Activated T-helper 17 cell treated with anti-CD3 and anti-CD28 coated beads, Interleukin-2, amount 50 U/mL, for 72 hours (primary cell): Measurements from ENCODE around the gene PRPS2. TPM values are rescaled to one million over a fixed set of nuclear protein-coding genes. Genes with fewer than 3 reads are reported as not detected.
A peak's percentile ranks its signal among the peaks of the same experiment; 100 is the strongest.

ENCODE experiments used
- ATAC-seq: fragments of 150-1000 bp; cut with Tn5 transposase; replicated peaks from 2 replicates; pipeline ENCODE4 v1.10.0; 2021; ENCODE audit warnings: mild to moderate bottlenecking, moderate library complexity
- H3K27ac Mint-ChIP-seq: one replicate; pipeline ENCODE4 v1.8.0; 2022; ENCODE audit warnings: mixed read lengths
- H3K27me3 Mint-ChIP-seq: one replicate; pipeline ENCODE4 v1.8.0; 2022; ENCODE audit warnings: mixed read lengths
- H3K36me3 Mint-ChIP-seq: one replicate; pipeline ENCODE4 v1.8.0; 2022; ENCODE audit warnings: low read depth, mild to moderate bottlenecking, mixed read lengths
- H3K4me1 Mint-ChIP-seq: one replicate; pipeline ENCODE4 v1.8.0; 2022; ENCODE audit warnings: mixed read lengths
- H3K4me3 Mint-ChIP-seq: one replicate; pipeline ENCODE4 v1.8.0; 2022; ENCODE audit warnings: mild to moderate bottlenecking, mixed read lengths
- H3K9me3 Mint-ChIP-seq: one replicate; pipeline ENCODE4 v1.8.0; 2022; ENCODE audit warnings: mixed read lengths
- total RNA-seq, 2 donors: library from RNA; stranded (reverse); gene quantifications; one replicate each; pipeline ENCODE4 v1.2.3, GENCODE V29; 2022

Gene PRPS2
- total RNA-seq, result 10 to 100 TPM; 68.7 to 77.8 TPM

GRCh38 chrX:12791257-12792228 lies at the start of gene PRPS2:
Gene PRPS2, plus strand, starts transcription at chrX:12791412. Its CDS starts 86 bp downstream, at chrX:12791498.
- peak; percentile 94 for ATAC-seq
- no peaks in the 10 kb centered on the region for H3K27me3 Mint-ChIP-seq
- H3K4me1 Mint-ChIP-seq, result peaks cover 4% of the 10 kb centered on the region
- H3K4me3 Mint-ChIP-seq, result peak within 1 kb of the TSS; percentile 81
- H3K36me3 Mint-ChIP-seq, result peaks cover 18% of the 10 kb centered on the region
- peak within 1 kb of the TSS; percentile 33 for H3K27ac Mint-ChIP-seq
- no peaks in the 10 kb centered on the region for H3K9me3 Mint-ChIP-seq

GRCh38 chrX:12741416-12741815 lies 49.8 kb upstream of the PRPS2 start:
- Mint-ChIP-seq H3K9me3 (no peaks in the 10 kb centered on the region), H3K4me1 (no peaks in the 10 kb centered on the region), H3K4me3 (no peak overlapping the region), H3K27me3 (no peaks in the 10 kb centered on the region), H3K27ac (no peak overlapping the region), H3K36me3 (no peaks in the 10 kb centered on the region)
- no peak for ATAC-seq

DNA sequence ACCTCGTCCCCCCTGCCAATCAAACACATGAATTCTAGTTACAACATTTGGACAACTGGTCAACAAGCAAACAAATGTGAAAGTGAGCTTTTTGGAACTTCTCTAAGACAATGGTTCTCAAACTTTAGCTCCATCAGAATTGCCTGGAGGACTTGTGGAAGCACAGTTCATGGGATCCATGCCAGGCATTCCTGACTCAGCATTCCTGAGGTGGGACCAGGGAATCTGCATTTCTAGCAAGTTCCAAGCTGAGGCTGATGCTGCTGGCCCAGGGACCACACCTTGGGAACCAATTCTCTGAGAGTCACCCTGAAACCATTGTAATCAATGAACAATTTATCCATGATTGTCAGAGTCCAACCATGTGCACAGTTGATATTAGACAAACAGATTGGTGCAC lies 43.8 kb upstream of the PRPS2 start:
- no peaks in the 10 kb centered on the region for H3K9me3 Mint-ChIP-seq
- no peak for ATAC-seq
- H3K27me3 Mint-ChIP-seq, result no peaks in the 10 kb centered on the region
- H3K27ac Mint-ChIP-seq, result no peak overlapping the region
- no peaks in the 10 kb centered on the region for H3K4me1 Mint-ChIP-seq
- no peaks in the 10 kb centered on the region for H3K36me3 Mint-ChIP-seq
- no peak overlapping the region for H3K4me3 Mint-ChIP-seq

DNA sequence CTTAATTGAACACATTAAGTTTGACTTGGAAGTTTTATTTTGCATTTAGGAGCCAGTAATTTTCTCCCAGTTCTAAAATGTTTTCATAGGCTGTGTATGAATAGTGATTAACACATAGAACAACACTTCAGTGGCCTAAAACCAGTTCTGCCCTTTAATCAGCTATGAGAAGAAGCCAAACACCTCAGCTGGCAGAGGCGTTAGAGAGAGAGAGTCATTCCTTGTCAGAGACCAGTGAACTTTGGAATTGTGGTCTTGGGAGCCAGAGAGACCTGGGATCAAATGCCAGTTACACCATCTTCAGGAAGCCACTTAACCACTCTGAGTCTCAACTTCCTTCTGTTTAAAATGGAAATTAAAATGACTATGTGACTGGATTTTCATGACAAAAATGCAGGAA lies 39.3 kb upstream of the PRPS2 start:
- no peaks in the 10 kb centered on the region for H3K4me1 Mint-ChIP-seq
- no peak overlapping the region for H3K4me3 Mint-ChIP-seq
- H3K27me3 Mint-ChIP-seq, result peaks cover 3% of the 10 kb centered on the region
- ATAC-seq, result no peak
- H3K27ac Mint-ChIP-seq, result no peak overlapping the region
- H3K9me3 Mint-ChIP-seq, result no peaks in the 10 kb centered on the region
- H3K36me3 Mint-ChIP-seq, result no peaks in the 10 kb centered on the region

- Mint-ChIP-seq H3K9me3 (no peaks in the 10 kb centered on the region), H3K27ac (no peak overlapping the region), H3K4me1 (no peaks in the 10 kb centered on the region), H3K4me3 (no peak overlapping the region), H3K36me3 (no peaks in the 10 kb centered on the region), H3K27me3 (peaks cover 8% of the 10 kb centered on the region)
- no peak for ATAC-seq
Observed at GRCh38 chrX:12753366-12753765, 37.8 kb upstream of the PRPS2 start.

DNA sequence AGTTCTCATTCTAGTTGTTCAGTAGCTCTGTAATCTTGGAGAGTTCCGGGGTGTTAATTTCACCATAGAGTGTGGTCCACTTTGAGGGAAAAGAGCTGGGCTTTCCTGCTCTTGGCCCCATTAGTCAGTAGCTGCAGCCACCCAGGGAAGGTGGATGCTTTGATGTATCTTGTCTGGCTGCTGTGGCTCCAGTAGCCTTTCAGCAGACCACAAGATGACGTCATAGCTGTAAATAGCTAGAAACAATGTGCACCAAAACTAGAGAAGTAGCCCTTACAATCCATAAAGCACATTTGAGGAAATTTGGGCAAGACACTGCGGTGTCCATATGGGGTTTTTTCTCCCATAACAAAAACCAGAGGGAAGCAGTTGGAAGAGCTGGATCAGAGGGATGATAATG lies 32.9 kb upstream of the PRPS2 start:
- Mint-ChIP-seq H3K9me3 (no peaks in the 10 kb centered on the region), H3K4me1 (no peaks in the 10 kb centered on the region), H3K4me3 (no peak overlapping the region), H3K27ac (no peak overlapping the region), H3K27me3 (peaks cover 10% of the 10 kb centered on the region), H3K36me3 (no peaks in the 10 kb centered on the region)
- ATAC-seq, result no peak

- Mint-ChIP-seq H3K4me1 (no peaks in the 10 kb centered on the region), H3K27ac (no peak overlapping the region), H3K36me3 (no peaks in the 10 kb centered on the region), H3K9me3 (no peaks in the 10 kb centered on the region), H3K27me3 (peaks cover 11% of the 10 kb centered on the region), H3K4me3 (no peak overlapping the region)
- no peak for ATAC-seq
Observed at GRCh38 chrX:12767856-12768255, 23.4 kb upstream of the PRPS2 start.

- ATAC-seq, result no peak
- Mint-ChIP-seq H3K27ac (no peak overlapping the region), H3K27me3 (peaks cover 12% of the 10 kb centered on the region)
Observed at GRCh38 chrX:12768491-12768890, 22.7 kb upstream of the PRPS2 start.

DNA sequence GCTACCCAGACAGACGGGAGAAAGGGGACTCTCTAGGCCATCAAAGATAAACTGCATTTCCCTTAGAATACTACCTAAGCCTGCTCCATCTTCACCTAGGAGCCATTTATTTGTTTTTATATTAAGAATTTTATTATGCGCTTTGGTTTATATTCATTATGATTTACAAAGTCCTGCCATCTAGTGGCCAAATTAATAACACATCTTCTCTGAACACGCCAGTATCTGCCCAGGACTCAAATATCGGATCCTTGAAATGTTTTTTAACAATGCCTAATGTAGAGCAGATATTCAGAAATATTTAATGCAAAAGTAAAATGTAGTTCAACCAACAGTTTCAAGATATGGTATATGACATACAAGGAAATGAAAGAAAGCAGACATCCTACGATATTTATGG lies 20.8 kb upstream of the PRPS2 start:
- Mint-ChIP-seq H3K4me1 (no peaks in the 10 kb centered on the region), H3K27me3 (peaks cover 12% of the 10 kb centered on the region), H3K4me3 (no peak overlapping the region), H3K36me3 (no peaks in the 10 kb centered on the region), H3K27ac (no peak overlapping the region), H3K9me3 (no peaks in the 10 kb centered on the region)
- ATAC-seq, result no peak

More at GRCh38 chrX:12768491-12768890, 22.7 kb upstream of the PRPS2 start:
- no peaks in the 10 kb centered on the region for H3K4me1 Mint-ChIP-seq
- H3K4me3 Mint-ChIP-seq, result no peak overlapping the region
- no peaks in the 10 kb centered on the region for H3K36me3 Mint-ChIP-seq
- no peaks in the 10 kb centered on the region for H3K9me3 Mint-ChIP-seq

DNA sequence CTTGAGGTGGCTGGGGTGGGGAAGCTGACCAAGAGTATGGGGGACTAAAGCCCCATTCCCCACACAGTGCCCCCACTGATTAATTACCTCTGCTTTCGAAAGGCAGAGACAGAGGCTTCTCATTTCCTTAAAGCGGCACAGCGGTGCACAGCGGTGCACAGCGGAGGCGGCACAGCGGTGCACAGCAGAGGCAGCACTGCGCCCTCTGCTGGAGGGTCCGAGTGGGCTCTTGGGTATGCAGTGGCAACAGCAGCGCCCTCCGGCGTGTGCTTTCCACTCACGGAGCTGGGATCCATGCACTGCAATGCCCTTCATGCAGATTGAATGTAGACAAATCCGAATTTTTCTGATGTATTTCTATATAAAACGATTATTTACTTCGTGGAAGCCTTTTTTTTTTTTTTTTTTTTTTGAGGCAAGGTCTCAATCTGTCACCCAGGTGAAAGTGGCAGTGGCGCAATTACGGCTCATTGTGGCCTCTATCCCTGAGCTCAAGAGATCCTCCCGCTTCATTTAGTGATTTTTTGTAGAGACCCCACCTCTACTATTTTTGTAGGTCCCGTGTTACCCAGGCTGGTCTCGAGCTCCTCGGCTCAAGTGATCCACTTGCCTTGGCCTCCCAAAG lies 19.7 kb upstream of the PRPS2 start:
- Mint-ChIP-seq H3K4me3 (no peak overlapping the region), H3K27ac (no peak overlapping the region), H3K27me3 (peaks cover 12% of the 10 kb centered on the region), H3K9me3 (no peaks in the 10 kb centered on the region), H3K4me1 (no peaks in the 10 kb centered on the region), H3K36me3 (no peaks in the 10 kb centered on the region)
- peak; percentile 99 for ATAC-seq

- peaks cover 3% of the 10 kb centered on the region for H3K27me3 Mint-ChIP-seq
- no peaks in the 10 kb centered on the region for H3K4me1 Mint-ChIP-seq
Observed at GRCh38 chrX:12777670-12778069, 13.5 kb upstream of the PRPS2 start.

GRCh38 chrX:12779534-12779933 lies 11.7 kb upstream of the PRPS2 start:
- ATAC-seq, result no peak
- no peaks in the 10 kb centered on the region for H3K9me3 Mint-ChIP-seq

More at GRCh38 chrX:12777670-12778069, 13.5 kb upstream of the PRPS2 start:
- Mint-ChIP-seq H3K9me3 (no peaks in the 10 kb centered on the region), H3K27ac (no peak overlapping the region), H3K4me3 (no peak overlapping the region), H3K36me3 (no peaks in the 10 kb centered on the region)
- ATAC-seq, result no peak

DNA sequence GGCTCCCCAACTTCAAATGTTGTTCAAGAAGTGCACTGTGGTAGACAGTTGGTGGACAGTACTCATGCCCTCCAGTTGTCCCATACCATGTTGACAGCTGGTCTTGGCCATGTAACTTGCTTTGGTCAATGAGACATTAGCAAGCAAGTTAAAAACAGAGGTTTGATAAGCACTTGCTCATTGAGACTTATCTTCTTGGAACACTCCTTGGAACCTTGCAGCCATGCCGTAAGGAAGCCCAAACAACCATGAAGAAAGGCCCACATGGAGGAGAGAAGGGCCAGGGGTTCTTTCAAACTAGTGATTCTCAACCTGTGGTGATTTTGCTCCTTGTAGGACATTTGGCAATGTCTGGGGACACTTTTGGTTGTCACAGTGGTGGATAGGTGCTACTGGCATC lies 2.6 kb upstream of the PRPS2 start:
- peaks cover 4% of the 10 kb centered on the region for H3K4me1 Mint-ChIP-seq
- peaks cover 5% of the 10 kb centered on the region for H3K27me3 Mint-ChIP-seq
- H3K4me3 Mint-ChIP-seq, result no peak overlapping the region
- peaks cover 9% of the 10 kb centered on the region for H3K36me3 Mint-ChIP-seq
- no peak overlapping the region for H3K27ac Mint-ChIP-seq
- no peak for ATAC-seq
- no peaks in the 10 kb centered on the region for H3K9me3 Mint-ChIP-seq

More at GRCh38 chrX:12779534-12779933, 11.7 kb upstream of the PRPS2 start:
- Mint-ChIP-seq H3K4me3 (no peak overlapping the region), H3K27me3 (no peaks in the 10 kb centered on the region), H3K36me3 (no peaks in the 10 kb centered on the region), H3K4me1 (no peaks in the 10 kb centered on the region), H3K27ac (no peak overlapping the region)

- Mint-ChIP-seq H3K27ac (peak overlapping the region; percentile 33), H3K9me3 (no peaks in the 10 kb centered on the region), H3K36me3 (peaks cover 13% of the 10 kb centered on the region), H3K27me3 (peaks cover 5% of the 10 kb centered on the region), H3K4me3 (peak overlapping the region; percentile 81), H3K4me1 (peaks cover 4% of the 10 kb centered on the region)
- no peak for ATAC-seq
Observed at GRCh38 chrX:12789976-12790375, 1.2 kb upstream of the PRPS2 start.

- H3K9me3 Mint-ChIP-seq, result no peaks in the 10 kb centered on the region
- peak overlapping the region; percentile 33 for H3K27ac Mint-ChIP-seq
- H3K4me3 Mint-ChIP-seq, result peak overlapping the region; percentile 81
- ATAC-seq, result peak; percentile 33
- peaks cover 18% of the 10 kb centered on the region for H3K36me3 Mint-ChIP-seq
- H3K27me3 Mint-ChIP-seq, result peaks cover 3% of the 10 kb centered on the region
- peaks cover 4% of the 10 kb centered on the region for H3K4me1 Mint-ChIP-seq
Observed at GRCh38 chrX:12790885-12791256, 341 bp upstream of the PRPS2 start.
